Duodenal mucosa (tissue), 2 donors: Measurements from ENCODE around the gene GNLY.

Source experiments
- H3K27ac ChIP-seq: one replicate; pipeline ENCODE4 v1.7.0; 2013; ENCODE audit warnings: low read depth, low read length
- H3K27me3 ChIP-seq, 2 donors: one replicate each; pipeline ENCODE4 v1.7.0; 2013; ENCODE audit warnings: low read length in 2 of 2, control low read depth in 1 of 2; ENCODE audit not compliant: insufficient read depth in 2 of 2, control insufficient read depth in 1 of 2
- H3K36me3 ChIP-seq, 2 donors: one replicate each; pipeline ENCODE4 v1.7.0; 2013; ENCODE audit warnings: low read length in 2 of 2, control low read depth in 1 of 2; ENCODE audit not compliant: insufficient read depth in 2 of 2, control insufficient read depth in 1 of 2
- H3K4me1 ChIP-seq, 2 donors: one replicate each; pipeline ENCODE4 v1.7.0; 2013; ENCODE audit warnings: low read length in 2 of 2, control low read depth in 1 of 2; ENCODE audit not compliant: insufficient read depth in 2 of 2, control insufficient read depth in 1 of 2
- H3K4me3 ChIP-seq, 2 donors: one replicate each; pipeline ENCODE4 v1.7.0; 2013; ENCODE audit warnings: low read length in 2 of 2, low read depth in 1 of 2
- H3K9ac ChIP-seq, 2 donors: one replicate each; pipeline ENCODE4 v1.7.0; 2013; ENCODE audit warnings: low read length in 2 of 2, low read depth in 1 of 2
- H3K9me3 ChIP-seq, 2 donors: one replicate each; pipeline ENCODE4 v1.7.0; 2013; ENCODE audit warnings: low read length in 2 of 2, control low read depth in 1 of 2; ENCODE audit not compliant: control insufficient read depth in 1 of 2

GNLY gene

DNA sequence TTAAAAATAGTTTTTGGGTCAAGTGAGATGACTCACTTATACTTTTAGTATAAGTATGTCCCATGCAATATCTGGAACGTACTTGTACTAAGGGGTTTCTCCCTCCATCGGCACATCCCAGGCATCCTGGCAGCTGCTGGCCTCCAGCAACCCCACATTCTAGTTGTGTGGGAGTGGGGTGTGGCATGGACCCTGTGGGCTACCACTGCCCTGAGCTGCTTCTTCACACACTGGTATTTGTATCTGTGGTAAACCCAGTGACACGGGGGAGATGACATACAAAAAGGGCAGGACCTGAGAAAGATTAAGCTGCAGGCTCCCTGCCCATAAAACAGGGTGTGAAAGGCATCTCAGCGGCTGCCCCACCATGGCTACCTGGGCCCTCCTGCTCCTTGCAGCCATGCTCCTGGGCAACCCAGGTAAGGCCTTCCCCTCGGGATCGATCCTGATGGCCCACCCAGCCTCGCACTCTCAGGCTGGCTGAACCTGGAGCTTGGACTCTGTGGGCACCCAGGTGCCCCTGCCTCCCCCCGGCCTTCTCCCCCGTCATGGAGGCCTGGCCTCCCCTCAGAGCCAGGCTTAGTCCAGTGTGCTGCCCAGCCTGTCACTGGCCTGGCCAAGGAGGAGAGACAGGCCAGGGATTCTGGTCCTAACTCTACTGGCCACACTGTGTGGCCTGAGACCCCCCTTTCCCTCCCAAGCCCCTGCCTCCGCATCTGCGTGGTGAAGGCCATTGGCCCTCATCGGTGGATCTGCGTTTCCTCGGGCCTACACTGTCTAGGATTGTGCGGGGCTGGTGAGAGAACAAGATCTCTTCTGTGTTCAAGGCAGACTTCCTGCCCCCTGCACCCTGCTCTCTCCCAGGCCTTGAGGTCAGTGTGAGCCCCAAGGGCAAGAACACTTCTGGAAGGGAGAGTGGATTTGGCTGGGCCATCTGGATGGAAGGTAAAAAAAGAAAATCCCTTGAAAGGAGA, at the start of gene GNLY:
Gene GNLY (plus strand): TSS at position 307 of the 974 bp plus-strand sequence. CDS start 61 bp downstream, at position 368.
- H3K4me1 ChIP-seq, result no peaks in the 10 kb centered on the region
- H3K27ac ChIP-seq, result no peak within 1 kb of the TSS
- H3K27me3 ChIP-seq, result no peaks in the 10 kb centered on the region
- H3K4me3 ChIP-seq, result no peak within 1 kb of the TSS
- no peaks in the 10 kb centered on the region for H3K36me3 ChIP-seq
- H3K9me3 ChIP-seq, result no peaks in the 10 kb centered on the region
- H3K9ac ChIP-seq, result no peak within 1 kb of the TSS

GRCh38 chr2:85644909-85645308, 49.2 kb upstream of the GNLY start:
- Histone ChIP-seq H3K27me3 (no peaks in the 10 kb centered on the region), H3K36me3 (peaks cover 39 to 89% of the 10 kb centered on the region in 2 donors), H3K4me1 (peaks cover 0 to 6% of the 10 kb centered on the region in 2 donors), H3K9me3 (no peaks in the 10 kb centered on the region), H3K4me3 (no peak overlapping the region), H3K9ac (no peak overlapping the region), H3K27ac (no peak overlapping the region)

- Histone ChIP-seq H3K9me3 (no peaks in the 10 kb centered on the region), H3K36me3 (peaks cover 37 to 87% of the 10 kb centered on the region in 2 donors), H3K27ac (no peak overlapping the region), H3K4me1 (peaks cover 0 to 6% of the 10 kb centered on the region in 2 donors), H3K27me3 (no peaks in the 10 kb centered on the region), H3K4me3 (no peak overlapping the region), H3K9ac (no peak overlapping the region)
Observed at GRCh38 chr2:85646166-85646565, 48.0 kb upstream of the GNLY start.

GRCh38 chr2:85647823-85648526, 46.2 kb upstream of the GNLY start:
- H3K9ac ChIP-seq, result no peak overlapping the region
- H3K27ac ChIP-seq, result no peak overlapping the region
- H3K27me3 ChIP-seq, result no peaks in the 10 kb centered on the region
- no peak overlapping the region for H3K4me3 ChIP-seq
- peaks cover 29 to 80% of the 10 kb centered on the region in 2 donors for H3K36me3 ChIP-seq
- peaks cover 0 to 6% of the 10 kb centered on the region in 2 donors for H3K4me1 ChIP-seq
- H3K9me3 ChIP-seq, result no peaks in the 10 kb centered on the region

- Histone ChIP-seq H3K9me3 (no peaks in the 10 kb centered on the region), H3K9ac (no peak overlapping the region), H3K36me3 (peaks cover 29 to 73% of the 10 kb centered on the region in 2 donors), H3K27me3 (no peaks in the 10 kb centered on the region), H3K4me3 (no peak overlapping the region), H3K27ac (no peak overlapping the region), H3K4me1 (peaks cover 0 to 6% of the 10 kb centered on the region in 2 donors)
Observed at GRCh38 chr2:85648619-85649018, 45.5 kb upstream of the GNLY start.

- Histone ChIP-seq H3K27me3 (no peaks in the 10 kb centered on the region), H3K4me1 (peaks cover 0 to 6% of the 10 kb centered on the region in 2 donors), H3K36me3 (peaks cover 29 to 66% of the 10 kb centered on the region in 2 donors), H3K9me3 (no peaks in the 10 kb centered on the region), H3K9ac (no peak overlapping the region), H3K27ac (no peak overlapping the region), H3K4me3 (no peak overlapping the region)
Observed at GRCh38 chr2:85649201-85650190, 44.7 kb upstream of the GNLY start.

GRCh38 chr2:85650456-85650855, 43.7 kb upstream of the GNLY start:
- Histone ChIP-seq H3K27me3 (no peaks in the 10 kb centered on the region), H3K4me3 (no peak overlapping the region), H3K4me1 (peaks cover 0 to 6% of the 10 kb centered on the region in 2 donors), H3K9ac (no peak overlapping the region), H3K9me3 (no peaks in the 10 kb centered on the region), H3K27ac (no peak overlapping the region), H3K36me3 (peaks cover 24 to 58% of the 10 kb centered on the region in 2 donors)

- no peak overlapping the region for H3K27ac ChIP-seq
- no peaks in the 10 kb centered on the region for H3K27me3 ChIP-seq
- H3K9ac ChIP-seq, result no peak overlapping the region
- no peaks in the 10 kb centered on the region for H3K9me3 ChIP-seq
- peaks cover 24 to 58% of the 10 kb centered on the region in 2 donors for H3K36me3 ChIP-seq
- H3K4me1 ChIP-seq, result peaks cover 0 to 6% of the 10 kb centered on the region in 2 donors
- H3K4me3 ChIP-seq, result no peak overlapping the region
Observed at GRCh38 chr2:85651097-85651496, 43.1 kb upstream of the GNLY start.

DNA sequence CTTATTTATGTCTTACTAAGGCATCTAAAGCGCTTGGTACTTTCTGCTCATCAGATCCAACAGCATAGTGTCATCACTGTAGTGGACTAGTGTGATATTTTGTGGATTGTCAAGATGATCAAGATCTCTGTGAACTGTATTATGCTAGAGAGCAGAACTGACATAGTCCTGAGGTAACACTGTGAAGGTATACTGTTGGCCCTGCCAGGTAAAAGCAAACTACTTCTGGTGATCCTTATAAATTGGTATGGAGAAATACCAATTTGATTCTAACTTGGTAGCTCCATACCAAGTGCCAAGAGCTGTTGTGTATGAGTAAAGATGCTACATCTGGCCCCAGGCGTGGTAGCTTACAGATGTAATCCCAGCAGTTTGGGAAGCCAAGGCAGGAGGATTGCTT, 42.1 kb upstream of the GNLY start:
- Histone ChIP-seq H3K4me3 (no peak overlapping the region), H3K4me1 (peaks cover 0 to 6% of the 10 kb centered on the region in 2 donors), H3K9me3 (no peaks in the 10 kb centered on the region), H3K36me3 (peaks cover 24 to 51% of the 10 kb centered on the region in 2 donors), H3K27me3 (no peaks in the 10 kb centered on the region), H3K27ac (no peak overlapping the region), H3K9ac (no peak overlapping the region)
